ENCODE measurements around the gene ERC2. TPM values are rescaled to one million over a fixed set of nuclear protein-coding genes. Genes with fewer than 3 reads are reported as not detected.

Gene ERC2
- total RNA-seq, 3 donors from 2014 or later = 0.64 to 7.3 (median 1.3) TPM

DNA sequence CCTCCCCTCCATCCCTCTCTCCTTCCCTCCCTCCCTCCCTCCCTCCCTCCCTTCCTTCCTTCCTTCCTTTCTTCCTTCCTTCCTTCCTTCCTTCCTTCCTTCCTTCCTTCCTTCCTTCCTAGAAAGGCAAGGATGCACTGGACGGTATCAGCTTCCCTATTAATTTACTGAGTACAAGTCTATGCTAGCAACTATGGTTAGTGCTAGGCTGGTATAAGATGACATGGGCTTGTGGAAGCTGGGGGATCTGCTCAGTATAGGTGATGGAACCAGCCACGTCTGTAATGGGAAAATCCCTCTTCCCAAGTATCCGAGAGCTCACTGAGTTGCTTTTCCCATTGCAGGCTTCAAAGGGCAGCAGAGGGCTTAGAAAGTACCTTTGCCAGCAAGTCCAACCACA, 884.8 kb downstream of the ERC2 start:
- intact Hi-C loops (cut with DNase I; ENCODE audit: low total_unique reads) = loop anchor here (10.0 kb wide), 1 partner anchor 1239 kb away; no protein-coding TSS in a partner anchor
- Histone ChIP-seq H3K4me1 (no peaks in the 10 kb centered on the region), H3K27ac (no peak overlapping the region), H3K27me3 (no peaks in the 10 kb centered on the region), H3K9me3 (no peaks in the 10 kb centered on the region), H3K4me3 (no peak overlapping the region), H3K36me3 (no peaks in the 10 kb centered on the region)
- no peak for TF ChIP-seq POLR2A (IDR thresholded peaks at IDR 0.05)
- no peak for TF ChIP-seq CTCF (IDR thresholded peaks at IDR 0.05)
- TF ChIP-seq POLR2AphosphoS5 (IDR thresholded peaks at IDR 0.05) = no peak
- DNase-seq (ENCODE audit: low spot score in 2 of 2) = no peak

DNA sequence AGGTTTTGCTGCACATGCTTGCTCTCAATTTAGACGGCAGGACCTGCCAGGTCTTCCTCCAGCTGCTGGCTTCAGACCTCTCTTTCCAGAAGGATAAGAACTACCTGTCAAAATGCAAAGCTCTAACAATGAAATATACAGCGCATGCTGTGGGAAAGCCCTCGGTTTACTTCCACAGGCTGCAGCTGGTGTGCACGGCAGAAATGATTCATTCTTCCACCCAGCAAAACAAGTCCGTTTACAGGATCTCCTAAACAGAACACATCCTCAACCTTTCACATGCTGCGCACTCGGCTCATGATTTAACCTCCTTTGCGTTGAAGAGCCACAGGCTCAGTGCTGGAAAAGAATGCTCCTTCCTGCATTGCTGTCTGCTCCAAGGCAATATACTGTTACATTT, 888.8 kb downstream of the ERC2 start:
- no peak for DNase-seq (ENCODE audit: low spot score in 2 of 2)
- H3K27ac ChIP-seq = no peak overlapping the region

DNA sequence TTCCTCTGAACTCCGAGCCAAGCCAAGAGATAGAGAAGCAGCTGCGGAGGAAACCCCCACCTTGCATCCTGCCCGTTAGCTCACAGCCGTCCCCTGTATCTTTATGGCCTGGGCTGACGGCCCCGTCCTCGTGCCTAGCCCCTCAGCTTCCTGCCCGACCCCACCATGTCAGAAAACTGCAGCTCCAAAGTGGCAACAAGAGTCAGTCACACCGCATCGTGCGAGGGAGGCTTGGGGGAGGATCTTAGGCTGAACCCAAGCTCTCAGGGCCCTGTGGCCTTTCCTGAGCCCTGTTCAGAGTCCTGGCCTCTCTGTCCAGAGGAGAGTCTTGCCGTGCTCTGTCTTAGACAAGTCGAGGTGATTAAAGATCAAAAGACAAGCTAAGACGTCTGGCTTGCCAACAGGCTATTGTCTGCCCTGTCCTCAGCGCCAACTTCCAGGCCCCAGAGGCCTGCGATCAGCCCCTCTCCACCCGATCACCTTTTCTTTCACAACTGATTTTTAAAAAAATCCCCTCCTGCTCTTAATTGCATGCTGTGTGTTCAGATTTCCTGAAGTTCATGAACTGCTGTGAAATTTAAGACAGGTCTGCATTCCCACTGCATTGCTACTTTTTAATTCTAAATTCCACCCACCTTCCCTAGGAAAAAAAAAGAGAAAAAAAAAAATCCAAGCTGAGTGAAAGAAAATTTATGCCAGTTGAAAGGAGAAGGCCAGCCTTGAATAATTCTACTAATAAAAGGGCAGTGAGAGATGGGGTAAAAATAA, 891.5 kb downstream of the ERC2 start:
- Histone ChIP-seq H3K4me1 (peaks cover 0 to 1% of the 10 kb centered on the region in 2 donors), H3K27ac (peak overlapping the region; percentile 68 to 74), H3K27me3 (no peaks in the 10 kb centered on the region), H3K4me3 (no peak overlapping the region), H3K36me3 (no peaks in the 10 kb centered on the region), H3K9me3 (no peaks in the 10 kb centered on the region)
- intact Hi-C loops (cut with DNase I; ENCODE audit: low total_unique reads) = no loop called here
- DNase-seq (ENCODE audit: low spot score in 2 of 2) = no peak
- TF ChIP-seq CTCF (IDR thresholded peaks at IDR 0.05) (no peak), POLR2AphosphoS5 (IDR thresholded peaks at IDR 0.05) (no peak), POLR2A (IDR thresholded peaks at IDR 0.05) (no peak)

More for the DNA sequence above, 888.8 kb downstream of the ERC2 start:
- Histone ChIP-seq H3K4me1 (no peaks in the 10 kb centered on the region), H3K9me3 (no peaks in the 10 kb centered on the region), H3K36me3 (no peaks in the 10 kb centered on the region), H3K27me3 (no peaks in the 10 kb centered on the region), H3K4me3 (no peak overlapping the region)
- intact Hi-C loops (cut with DNase I; ENCODE audit: low total_unique reads) = no loop called here
- TF ChIP-seq POLR2AphosphoS5 (IDR thresholded peaks at IDR 0.05) (no peak), CTCF (IDR thresholded peaks at IDR 0.05) (no peak), POLR2A (IDR thresholded peaks at IDR 0.05) (no peak)

DNA sequence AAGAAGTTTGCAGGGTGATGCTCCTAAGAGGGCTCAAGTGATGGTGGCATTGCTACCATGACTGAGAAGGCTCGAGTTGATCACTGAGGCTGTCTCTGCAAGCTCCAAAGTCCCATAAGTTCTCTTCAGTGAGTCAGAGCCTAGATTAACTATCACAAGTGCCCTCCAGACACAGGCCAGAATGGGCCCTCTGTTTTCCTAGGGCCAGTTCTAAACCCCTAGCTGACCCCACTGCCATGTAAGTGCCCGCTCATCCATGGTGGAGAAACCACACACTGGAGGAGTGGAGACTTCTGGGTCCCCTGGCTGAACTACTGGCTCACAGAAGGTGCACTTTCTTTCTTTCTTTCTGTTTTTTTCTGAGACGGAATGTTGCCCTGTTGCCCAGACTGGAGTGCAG, 893.6 kb downstream of the ERC2 start:
- TF ChIP-seq POLR2AphosphoS5 (IDR thresholded peaks at IDR 0.05) (no peak), CTCF (IDR thresholded peaks at IDR 0.05) (no peak), POLR2A (IDR thresholded peaks at IDR 0.05) (no peak)
- intact Hi-C loops (cut with DNase I; ENCODE audit: low total_unique reads) = no loop called here
- no peak overlapping the region for H3K27ac ChIP-seq
- no peaks in the 10 kb centered on the region for H3K27me3 ChIP-seq
- DNase-seq (ENCODE audit: low spot score in 2 of 2) = no peak
- H3K4me1 ChIP-seq = peaks cover 0 to 3% of the 10 kb centered on the region in 2 donors
- H3K9me3 ChIP-seq = no peaks in the 10 kb centered on the region
- H3K36me3 ChIP-seq = no peaks in the 10 kb centered on the region
- H3K4me3 ChIP-seq = no peak overlapping the region

DNA sequence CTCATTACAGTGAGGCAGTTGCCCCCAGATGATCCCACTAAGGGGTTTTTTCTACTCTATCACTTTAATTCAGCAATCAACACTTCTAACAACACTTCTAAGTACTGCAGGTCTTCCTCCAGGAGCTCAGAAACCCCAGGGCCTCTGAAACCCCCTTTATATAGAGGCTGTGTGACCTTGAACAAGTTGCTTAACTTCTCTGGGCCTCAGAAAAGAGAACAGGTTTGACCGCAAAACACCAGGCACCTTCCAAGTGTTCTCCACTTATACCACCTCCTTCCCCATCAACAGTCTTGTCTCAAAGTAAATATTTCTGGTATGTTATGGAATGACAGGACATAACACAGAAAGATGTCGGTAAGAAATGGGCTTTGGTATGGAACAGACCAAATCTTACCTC, 895.5 kb downstream of the ERC2 start:
- Histone ChIP-seq H3K4me1 (peaks cover 0 to 3% of the 10 kb centered on the region in 2 donors), H3K36me3 (no peaks in the 10 kb centered on the region), H3K27ac (peak overlapping the region in 1 of 2 donors; percentile 78), H3K9me3 (no peaks in the 10 kb centered on the region), H3K27me3 (no peaks in the 10 kb centered on the region), H3K4me3 (no peak overlapping the region)
- intact Hi-C loops (cut with DNase I; ENCODE audit: low total_unique reads) = no loop called here
- no peak for DNase-seq (ENCODE audit: low spot score in 2 of 2)
- TF ChIP-seq POLR2AphosphoS5 (IDR thresholded peaks at IDR 0.05) (no peak), CTCF (IDR thresholded peaks at IDR 0.05) (no peak), POLR2A (IDR thresholded peaks at IDR 0.05) (no peak)

Data from breast epithelium (tissue), 4 donors.